Natural killer cell (primary cell): ENCODE measurements around the gene EVL. TPM values are rescaled to one million over a fixed set of nuclear protein-coding genes. Genes with fewer than 3 reads are reported as not detected.

Source experiments
- ATAC-seq, 3 donors: fragments of 150-1000 bp in 2 of 3; fragments of 200-7000 bp in 1 of 3; cut with Tn5 transposase; 1 replicate in 1 of 3; 2 replicates in 2 of 3; pipeline ENCODE4 v1.10.0; 2021; ENCODE audit warnings: mild to moderate bottlenecking in 2 of 3, moderate library complexity in 2 of 3
- DNase-seq, 2 donors: peaks; one replicate each; pipeline versions ENCODE4 v3.0.0 to v3.0.0-alpha.2; 2013 to 2021; ENCODE audit warnings: mixed read lengths in 1 of 2
- H3K27ac ChIP-seq: one replicate; pipeline ENCODE4 v1.5.1; 2013; ENCODE audit warnings: mild to moderate bottlenecking, low read length
- H3K27me3 ChIP-seq: one replicate; pipeline ENCODE4 v1.6.1; 2013; ENCODE audit warnings: low read length; ENCODE audit not compliant: control insufficient read depth, insufficient read depth
- H3K36me3 ChIP-seq: one replicate; pipeline ENCODE4 v1.6.1; 2013; ENCODE audit warnings: low read length; ENCODE audit not compliant: control insufficient read depth, insufficient read depth
- H3K4me1 ChIP-seq: one replicate; pipeline ENCODE4 v1.6.1; 2013; ENCODE audit warnings: low read length; ENCODE audit not compliant: control insufficient read depth, insufficient read depth
- H3K4me3 ChIP-seq: one replicate; pipeline ENCODE4 v1.5.1; 2013; ENCODE audit warnings: low read length
- H3K9me3 ChIP-seq: one replicate; pipeline ENCODE4 v1.6.1; 2013; ENCODE audit warnings: low read length; ENCODE audit not compliant: control insufficient read depth, insufficient read depth
- H3K27ac Mint-ChIP-seq, 2 donors: one replicate each; pipeline ENCODE4 v1.8.0; 2022; ENCODE audit warnings: mild to moderate bottlenecking in 2 of 2, mixed read lengths in 2 of 2, moderate library complexity in 1 of 2
- H3K27me3 Mint-ChIP-seq, 2 donors: one replicate each; pipeline ENCODE4 v1.8.0; 2022; ENCODE audit warnings: low read depth in 2 of 2, mixed read lengths in 2 of 2
- H3K36me3 Mint-ChIP-seq: one replicate; pipeline ENCODE4 v1.8.0; 2022; ENCODE audit warnings: mixed read lengths
- H3K4me1 Mint-ChIP-seq, 2 donors: one replicate each; pipeline ENCODE4 v1.8.0; 2022; ENCODE audit warnings: mixed read lengths in 2 of 2
- H3K4me3 Mint-ChIP-seq: one replicate; pipeline ENCODE4 v1.8.0; 2022; ENCODE audit warnings: mild to moderate bottlenecking, moderate library complexity, mixed read lengths
- H3K9me3 Mint-ChIP-seq, 2 donors: one replicate each; pipeline ENCODE4 v1.8.0; 2022; ENCODE audit warnings: mixed read lengths in 2 of 2
- WGBS: methylation state at CpG from one replicate; pipeline ENCODE4 v1.1.7; 2013; ENCODE audit warnings: missing lambda C conversion rate; ENCODE audit not compliant: insufficient coverage; 5-methylcytosine and 5-hydroxymethylcytosine counted together
- intact Hi-C: fragments of 100-400 bp; cut with micrococcal nuclease; formaldehyde crosslinking; loops from one replicate; pipeline ENCODE4 v1.14.2; 2022
- total RNA-seq, 4 donors: library from RNA; stranded (reverse); fragments of 120-200 nt in 1 of 4; gene quantifications; one replicate each; pipeline versions ENCODE4 v1.2.3 to v1.2.4, GENCODE V29; 2013 to 2022
- TF ChIP-seq, protein P1 (sequence below): fragments of 200-600 bp; IDR thresholded peaks from one replicate; pipeline ENCODE4 v1.8.0; 2022; ENCODE audit warnings: antibody characterized with exemption

The EVL gene
- total RNA-seq, 3 donors from 2014 or later (not counting 1 experiment from before 2014, with no cell fraction given): 882 to 1,108 (median 986) TPM

DNA sequence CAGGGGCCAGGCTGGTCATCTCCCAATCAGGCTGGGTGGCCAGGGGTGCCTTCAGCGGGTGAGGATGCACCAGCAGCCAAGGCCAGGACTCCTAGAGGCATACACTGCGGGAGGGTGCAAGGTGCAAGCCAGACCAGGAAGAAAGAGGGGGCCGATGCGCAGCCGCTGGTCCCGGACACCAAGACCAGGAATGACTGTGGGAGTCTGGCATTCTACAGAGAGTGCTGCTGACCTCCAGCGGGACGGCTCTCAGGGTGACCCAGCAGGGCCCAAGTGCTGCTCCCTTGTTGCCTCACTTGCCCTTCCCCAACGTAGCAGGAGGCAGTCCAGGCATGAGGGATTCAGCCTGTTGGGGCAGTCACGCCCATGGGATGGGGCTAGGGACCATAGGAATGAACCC, 58.4 kb downstream of the EVL start:
- H3K4me3 Mint-ChIP-seq: no peak overlapping the region
- intact Hi-C loops: no loop called here
- peak overlapping the region; percentile 22 to 33 for H3K27ac Mint-ChIP-seq
- H3K4me3 ChIP-seq: no peak overlapping the region
- TF ChIP-seq, protein P1, sequence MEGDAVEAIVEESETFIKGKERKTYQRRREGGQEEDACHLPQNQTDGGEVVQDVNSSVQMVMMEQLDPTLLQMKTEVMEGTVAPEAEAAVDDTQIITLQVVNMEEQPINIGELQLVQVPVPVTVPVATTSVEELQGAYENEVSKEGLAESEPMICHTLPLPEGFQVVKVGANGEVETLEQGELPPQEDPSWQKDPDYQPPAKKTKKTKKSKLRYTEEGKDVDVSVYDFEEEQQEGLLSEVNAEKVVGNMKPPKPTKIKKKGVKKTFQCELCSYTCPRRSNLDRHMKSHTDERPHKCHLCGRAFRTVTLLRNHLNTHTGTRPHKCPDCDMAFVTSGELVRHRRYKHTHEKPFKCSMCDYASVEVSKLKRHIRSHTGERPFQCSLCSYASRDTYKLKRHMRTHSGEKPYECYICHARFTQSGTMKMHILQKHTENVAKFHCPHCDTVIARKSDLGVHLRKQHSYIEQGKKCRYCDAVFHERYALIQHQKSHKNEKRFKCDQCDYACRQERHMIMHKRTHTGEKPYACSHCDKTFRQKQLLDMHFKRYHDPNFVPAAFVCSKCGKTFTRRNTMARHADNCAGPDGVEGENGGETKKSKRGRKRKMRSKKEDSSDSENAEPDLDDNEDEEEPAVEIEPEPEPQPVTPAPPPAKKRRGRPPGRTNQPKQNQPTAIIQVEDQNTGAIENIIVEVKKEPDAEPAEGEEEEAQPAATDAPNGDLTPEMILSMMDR: no peak
- H3K9me3 Mint-ChIP-seq: no peaks in the 10 kb centered on the region
- peaks cover 20 to 27% of the 10 kb centered on the region in 2 donors for H3K4me1 Mint-ChIP-seq
- H3K27ac ChIP-seq: no peak overlapping the region
- H3K9me3 ChIP-seq: no peaks in the 10 kb centered on the region
- no peaks in the 10 kb centered on the region for H3K27me3 Mint-ChIP-seq
- no peaks in the 10 kb centered on the region for H3K36me3 Mint-ChIP-seq
- ATAC-seq: no peak
- peaks cover 14% of the 10 kb centered on the region for H3K4me1 ChIP-seq
- H3K27me3 ChIP-seq: no peaks in the 10 kb centered on the region
- DNase-seq: no peak
- 96% methylated on average over 9 of the region's 10 CpGs for WGBS
- H3K36me3 ChIP-seq: peaks cover 87% of the 10 kb centered on the region

GRCh38 chr14:100124551-100125088, 59.4 kb downstream of the EVL start:
- TF ChIP-seq, protein P1: no peak
- H3K36me3 ChIP-seq: peaks cover 92% of the 10 kb centered on the region
- ATAC-seq: no peak
- no peak for DNase-seq
- Mint-ChIP-seq H3K4me3 (no peak overlapping the region), H3K27ac (peak overlapping the region; percentile 33 to 85), H3K27me3 (no peaks in the 10 kb centered on the region), H3K9me3 (no peaks in the 10 kb centered on the region), H3K4me1 (peaks cover 13 to 23% of the 10 kb centered on the region in 2 donors), H3K36me3 (no peaks in the 10 kb centered on the region)
- intact Hi-C loops: no loop called here
- WGBS: 91% methylated on average over 20 of the region's 20 CpGs
- H3K9me3 ChIP-seq: no peaks in the 10 kb centered on the region
- H3K4me1 ChIP-seq: peaks cover 14% of the 10 kb centered on the region
- H3K27me3 ChIP-seq: no peaks in the 10 kb centered on the region
- no peak overlapping the region for H3K4me3 ChIP-seq
- H3K27ac ChIP-seq: no peak overlapping the region

GRCh38 chr14:100126401-100126800, 61.2 kb downstream of the EVL start:
- Mint-ChIP-seq H3K9me3 (no peaks in the 10 kb centered on the region), H3K4me3 (no peak overlapping the region), H3K4me1 (peaks cover 7 to 16% of the 10 kb centered on the region in 2 donors), H3K36me3 (no peaks in the 10 kb centered on the region), H3K27ac (peak overlapping the region in 1 of 2 donors; percentile 18), H3K27me3 (no peaks in the 10 kb centered on the region)
- TF ChIP-seq, protein P1: no peak
- no peak for ATAC-seq
- peaks cover 7% of the 10 kb centered on the region for H3K4me1 ChIP-seq
- no peak for DNase-seq
- 92% methylated on average over 13 of the region's 13 CpGs for WGBS
- no peak overlapping the region for H3K27ac ChIP-seq
- H3K4me3 ChIP-seq: no peak overlapping the region
- no peaks in the 10 kb centered on the region for H3K9me3 ChIP-seq
- intact Hi-C loops: no loop called here
- no peaks in the 10 kb centered on the region for H3K27me3 ChIP-seq
- peaks cover 94% of the 10 kb centered on the region for H3K36me3 ChIP-seq
